H1 (cell line): Measurements from ENCODE around the gene TINAG. TPM values are rescaled to one million over a fixed set of nuclear protein-coding genes. Genes with fewer than 3 reads are reported as not detected.

Experiments
- CTCF ChIA-PET: fragments of 300-600 bp; sonication (Branson Sonifier 250); formaldehyde crosslinking; loops from one replicate; lab custom pipeline; 2021; ENCODE audit not compliant: partially characterized antibody; lab: Charles Lee
- POLR2A ChIA-PET: fragments of 300-600 bp; sonication (Branson Sonifier 250); formaldehyde crosslinking; loops from one replicate; lab custom pipeline; 2021; ENCODE audit warnings: inconsistent platforms; ENCODE audit not compliant: partially characterized antibody; lab: Charles Lee
- DNase-seq, 2 experiments: peaks; one replicate each; pipeline versions ENCODE4 v3.0.0 to v3.0.0-alpha.2; 2010 to 2022; ENCODE audit warnings: low spot score in 2 of 2, low read depth in 1 of 2, mixed read lengths in 1 of 2
- FAIRE-seq: peaks from 2 replicates; lab custom pipeline; 2011; peaks lifted over from hg19 to GRCh38; lab: Jason Lieb, UNC
- H2AFZ ChIP-seq: 2 replicates; pipeline ENCODE4 v1.8.1; 2012; ENCODE audit warnings: low read length, inconsistent platforms
- H2AK5ac ChIP-seq: 2 replicates; pipeline ENCODE4 v1.6.1; 2013; ENCODE audit warnings: low read depth, low read length
- H2BK120ac ChIP-seq: replicated peaks from 2 replicates; pipeline ENCODE3; 2013; ENCODE audit warnings: low read depth, low read length, inconsistent platforms
- H2BK12ac ChIP-seq: 2 replicates; pipeline ENCODE4 v1.6.1; 2013; ENCODE audit warnings: low read depth, low read length
- H2BK15ac ChIP-seq: 2 replicates; pipeline ENCODE4 v1.6.1; 2013; ENCODE audit warnings: low read length
- H2BK20ac ChIP-seq: 2 replicates; pipeline ENCODE4 v1.6.1; 2013; ENCODE audit warnings: low read length
- H2BK5ac ChIP-seq: 2 replicates; pipeline ENCODE4 v1.6.1; 2013; ENCODE audit warnings: low read depth, low read length
- H3K14ac ChIP-seq: 2 replicates; pipeline ENCODE4 v1.6.1; 2013; ENCODE audit warnings: inconsistent platforms; ENCODE audit not compliant: insufficient read length
- H3K18ac ChIP-seq: 2 replicates; pipeline ENCODE4 v1.6.1; 2013; ENCODE audit warnings: low read length; ENCODE audit errors: extremely low read depth
- H3K23ac ChIP-seq: 2 replicates; pipeline ENCODE4 v1.6.1; 2013; ENCODE audit warnings: inconsistent platforms; ENCODE audit not compliant: insufficient read length
- H3K23me2 ChIP-seq: 2 replicates; pipeline ENCODE4 v1.6.1; 2013; ENCODE audit warnings: low read depth, low read length
- H3K27ac ChIP-seq: 2 replicates; pipeline ENCODE4 v1.6.1; 2011; ENCODE audit warnings: low read depth, low read length, inconsistent platforms
- H3K27me3 ChIP-seq, 4 experiments: replicated peaks in 1 of 4; 1 replicate in 1 of 4; 2 replicates in 3 of 4; pipeline versions ENCODE4 v1.6.1 to v1.8.1; 2011 to 2013; ENCODE audit warnings: low read length in 3 of 4, mild to moderate bottlenecking in 3 of 4, inconsistent platforms in 2 of 4, mixed read lengths in 2 of 4, moderate library complexity in 1 of 4; ENCODE audit not compliant: control insufficient read depth in 3 of 4, insufficient read depth in 3 of 4; ENCODE audit errors: extremely low read depth in 1 of 4
- H3K36me3 ChIP-seq, 4 experiments: 2 replicates each; pipeline versions ENCODE4 v1.6.1 to v1.8.1; 2011 to 2013; ENCODE audit warnings: mild to moderate bottlenecking in 4 of 4, low read length in 3 of 4, moderate library complexity in 2 of 4, control low read depth in 1 of 4, inconsistent platforms in 1 of 4; ENCODE audit not compliant: insufficient read depth in 4 of 4, control insufficient read depth in 2 of 4
- H3K4ac ChIP-seq: replicated peaks from 2 replicates; pipeline ENCODE3; 2013; ENCODE audit warnings: low read length, low read depth, mixed read lengths, inconsistent platforms; ENCODE audit not compliant: insufficient read length
- H3K4me1 ChIP-seq, 4 experiments: replicated peaks in 1 of 4; 1 replicate in 1 of 4; 2 replicates in 3 of 4; pipeline versions ENCODE4 v1.6.1 to v1.8.1; 2011 to 2013; ENCODE audit warnings: low read length in 3 of 4, inconsistent platforms in 2 of 4, mixed read lengths in 1 of 4; ENCODE audit not compliant: insufficient read depth in 4 of 4, control insufficient read depth in 3 of 4
- H3K4me2 ChIP-seq, 2 experiments: 2 replicates each; pipeline versions ENCODE4 v1.6.1 to v1.8.1; 2011 to 2013; ENCODE audit warnings: low read depth in 2 of 2, low read length in 2 of 2, control low read depth in 1 of 2, inconsistent platforms in 1 of 2, mild to moderate bottlenecking in 1 of 2; ENCODE audit not compliant: insufficient read depth in 1 of 2
- H3K4me3 ChIP-seq, 4 experiments: fragments of 200-600, 300-600 bp in 1 of 4; sonication (generic), shearing (Covaris generic), sonication (Bioruptor Twin) in 1 of 4; 2 replicates each; pipeline versions ENCODE4 v1.5.1 to v1.8.1; 2011 to 2016; ENCODE audit warnings: low read length in 4 of 4, low read depth in 3 of 4, control low read depth in 2 of 4, inconsistent platforms in 2 of 4, mild to moderate bottlenecking in 2 of 4, mixed read lengths in 1 of 4, moderate library complexity in 1 of 4; ENCODE audit not compliant: insufficient read depth in 2 of 4; ENCODE audit errors: extremely low read depth in 1 of 4
- H3K56ac ChIP-seq: replicated peaks from 2 replicates; pipeline ENCODE3; 2013; ENCODE audit warnings: low read depth, mild to moderate bottlenecking, mixed read lengths, low read length, inconsistent platforms; ENCODE audit not compliant: insufficient read length
- H3K79me1 ChIP-seq: 2 replicates; pipeline ENCODE4 v1.6.1; 2013; ENCODE audit warnings: low read depth, low read length, control low read depth
- H3K79me2 ChIP-seq, 2 experiments: 2 replicates each; pipeline versions ENCODE4 v1.6.1 to v1.8.1; 2012 to 2013; ENCODE audit warnings: low read length in 2 of 2, mild to moderate bottlenecking in 2 of 2, inconsistent platforms in 1 of 2; ENCODE audit not compliant: insufficient read depth in 2 of 2, control insufficient read depth in 1 of 2
- H3K9ac ChIP-seq, 4 experiments: replicated peaks in 1 of 4; 1 replicate in 1 of 4; 2 replicates in 3 of 4; pipeline versions ENCODE4 v1.6.1 to v1.8.1; 2011 to 2013; ENCODE audit warnings: low read depth in 3 of 4, low read length in 3 of 4, control low read depth in 2 of 4, mild to moderate bottlenecking in 2 of 4, moderate library complexity in 2 of 4, inconsistent platforms in 1 of 4; ENCODE audit errors: extremely low read depth in 1 of 4
- H3K9me3 ChIP-seq, 2 experiments: 2 replicates each; pipeline versions ENCODE4 v1.6.1 to v1.8.1; 2012 to 2013; ENCODE audit warnings: mild to moderate bottlenecking in 2 of 2, moderate library complexity in 2 of 2, control low read depth in 1 of 2, inconsistent platforms in 1 of 2, low read depth in 1 of 2, low read length in 1 of 2, mixed read lengths in 1 of 2; ENCODE audit not compliant: insufficient read depth in 2 of 2
- H4K20me1 ChIP-seq, 2 experiments: replicated peaks in 1 of 2; 2 replicates each; pipeline versions ENCODE3 to v1.8.1; 2011 to 2013; ENCODE audit warnings: inconsistent platforms in 2 of 2, low read length in 2 of 2, mild to moderate bottlenecking in 1 of 2; ENCODE audit not compliant: insufficient read depth in 2 of 2, control insufficient read depth in 1 of 2
- H4K5ac ChIP-seq: 2 replicates; pipeline ENCODE4 v1.6.1; 2013; ENCODE audit warnings: low read length, low read depth, mixed read lengths, inconsistent platforms; ENCODE audit not compliant: insufficient read length
- H4K8ac ChIP-seq: 2 replicates; pipeline ENCODE4 v1.8.0; 2013; ENCODE audit warnings: mild to moderate bottlenecking, moderate library complexity, low read length, inconsistent platforms; ENCODE audit not compliant: insufficient read depth; ENCODE audit errors: extremely low read depth
- H4K91ac ChIP-seq: replicated peaks from 2 replicates; pipeline ENCODE3; 2013; ENCODE audit warnings: low read length, mixed read lengths, inconsistent platforms; ENCODE audit not compliant: insufficient read length
- ASH2L ChIP-seq: fragments of 200-600, 300-600 bp; sonication (generic); IDR thresholded peaks from one replicate; pipeline ENCODE4 v1.7.1; 2017; ENCODE audit warnings: low read length
- ATF2 ChIP-seq: IDR thresholded peaks from 2 replicates; pipeline ENCODE4 v1.6.1; 2012; ENCODE audit warnings: low read length, inconsistent platforms
- KDM5A ChIP-seq: fragments of 200-600 bp; IDR thresholded peaks from 2 replicates; pipeline ENCODE4 v1.7.1; 2012; ENCODE audit warnings: mild to moderate bottlenecking, low read length, inconsistent platforms, mixed read lengths
- POLR2A ChIP-seq, 2 experiments: IDR thresholded peaks; 1 replicate in 1 of 2; 2 replicates in 1 of 2; pipeline ENCODE4 v1.6.1; 2011; ENCODE audit warnings: low read depth in 2 of 2, low read length in 2 of 2, mild to moderate bottlenecking in 2 of 2; ENCODE audit errors: control extremely low read depth in 1 of 2
- RAD21 ChIP-seq, 2 experiments: IDR thresholded peaks in 1 of 2; conservative IDR thresholded peaks in 1 of 2; 2 replicates each; pipeline ENCODE4 v1.6.1; 2011; ENCODE audit warnings: low read depth in 2 of 2, low read length in 2 of 2, improper control_type of control experiment in 1 of 2, inconsistent platforms in 1 of 2, mild to moderate bottlenecking in 1 of 2, moderate library complexity in 1 of 2
- SIN3A ChIP-seq, 2 experiments: IDR thresholded peaks in 1 of 2; conservative IDR thresholded peaks in 1 of 2; 2 replicates each; pipeline ENCODE4 v1.6.1; 2011 to 2012; ENCODE audit warnings: low read length in 2 of 2, improper control_type of control experiment in 1 of 2, low read depth in 1 of 2, mild to moderate bottlenecking in 1 of 2
- SRF ChIP-seq: IDR thresholded peaks from 2 replicates; pipeline ENCODE4 v1.6.1; 2011; ENCODE audit warnings: mild to moderate bottlenecking, low read depth, low read length, moderate library complexity
- TAF1 ChIP-seq: IDR thresholded peaks from 2 replicates; pipeline ENCODE4 v1.6.1; 2011; ENCODE audit warnings: mild to moderate bottlenecking, low read depth, low read length
- TAF7 ChIP-seq: optimal IDR thresholded peaks from 2 replicates; pipeline ENCODE3; 2011; ENCODE audit warnings: low read depth, mild to moderate bottlenecking, inconsistent platforms, low read length, moderate library complexity, borderline replicate concordance
- USF2 ChIP-seq: IDR thresholded peaks from 2 replicates; pipeline ENCODE4 v1.6.1; 2011; ENCODE audit warnings: low read length, improper control_type of control experiment
- WGBS, 2 experiments: shearing (Covaris generic) in 1 of 2; methylation state at CpG; one replicate each; pipeline versions ENCODE4 v1.1.6 to v1.1.7; 2013 to 2015; ENCODE audit warnings: low lambda C conversion rate in 2 of 2, mixed read lengths in 2 of 2, inconsistent platforms in 1 of 2, low coverage in 1 of 2, missing lambda C conversion rate in 1 of 2; ENCODE audit not compliant: insufficient replicate concordance in 2 of 2, insufficient coverage in 1 of 2, insufficient read length in 1 of 2; ENCODE audit errors: extremely low coverage in 1 of 2, missing lambda C conversion rate in 1 of 2; 5-methylcytosine and 5-hydroxymethylcytosine counted together
- polyA plus RNA-seq, 7 experiments: library from polyadenylated mRNA; depleted of rRNA in 3 of 7; stranded (reverse) in 5 of 7; unstranded in 2 of 7; fragments of >200 nt in 5 of 7; fragments of 200-250 nt in 2 of 7; gene quantifications; 1 replicate in 5 of 7; 2 replicates in 1 of 7; 4 replicates in 1 of 7; pipeline versions ENCODE4 v1.2.1 to v1.2.3, GENCODE V29; 2011 to 2013; ENCODE audit warnings: missing spikeins in 2 of 7, mixed read lengths in 2 of 7
- total RNA-seq: library from RNA; stranded (reverse); fragmentation: NEBNext Ultra II Directional; extraction: Animal tissue kit (Norgen Biotek cat#: 25700); gene quantifications from 2 replicates; pipeline ENCODE4 v1.2.1, GENCODE V29; 2021

The TINAG gene
- total and polyA plus RNA-seq, 2 of the 8 experiments (the other 6 are each of a cell fraction or from before 2014, with no cell fraction given), result not detected

- Histone ChIP-seq H3K27ac (no peak overlapping the region), H4K8ac (no peak overlapping the region), H3K27me3 (no peaks in the 10 kb centered on the region), H3K79me2 (no peaks in the 10 kb centered on the region), H2BK5ac (no peak overlapping the region), H3K9me3 (no peaks in the 10 kb centered on the region), H3K36me3 (no peaks in the 10 kb centered on the region), H3K18ac (no peak overlapping the region), H2BK20ac (no peak overlapping the region), H4K91ac (no peak overlapping the region), H4K20me1 (no peaks in the 10 kb centered on the region), H3K14ac (no peak overlapping the region), H2AK5ac (no peak overlapping the region), H2AFZ (no peak overlapping the region), H3K4me1 (peaks cover 0 to 7% (median 0%) of the 10 kb centered on the region in 4 experiments; a peak in 1 of 7 replicates), H3K56ac (no peak overlapping the region), H3K23ac (no peak overlapping the region), H2BK120ac (no peak overlapping the region), H3K4me3 (no peak overlapping the region), H4K5ac (no peak overlapping the region), H3K4ac (no peak overlapping the region), H3K23me2 (no peaks in the 10 kb centered on the region), H2BK15ac (no peak overlapping the region), H3K9ac (no peak overlapping the region), H3K4me2 (no peak overlapping the region), H3K79me1 (no peaks in the 10 kb centered on the region), H2BK12ac (no peak overlapping the region)
- FAIRE-seq, result no peak
- ChIA-PET CTCF (interaction anchor here (0.7 to 6.6 kb wide), 19 partner anchors 10 to 741 kb away, joined by 3 to 100 read pairs (median 5); no protein-coding TSS in a partner anchor), POLR2A (no interaction called here)
- WGBS, 2 experiments, result 94% methylated on average over 2 of the region's 2 CpGs; no CpG with 5 or more reads in 1 of the 2 experiments
- DNase-seq, result no peak
- TF ChIP-seq KDM5A (no peak), ASH2L (no peak), SRF (no peak), POLR2A (IDR thresholded peaks at IDR 0.05; ENCODE audit: control extremely low read depth in 1 of 2, low read depth in 2 of 2, low read length in 2 of 2) (no peak), ATF2 (no peak), TAF7 (no peak), USF2 (no peak), RAD21 (IDR thresholded peaks at IDR 0.05 in 1 of 2, conservative IDR thresholded peaks at IDR 0.05 in 1 of 2; ENCODE audit: low read depth in 2 of 2, low read length in 2 of 2) (peak; percentile 50 to 63), SIN3A (conservative IDR thresholded peaks at IDR 0.05 in 1 of 2, IDR thresholded peaks at IDR 0.05 in 1 of 2; ENCODE audit: low read depth in 1 of 2, low read length in 2 of 2) (no peak), TAF1 (no peak)
These were observed 40.4 kb upstream of the TINAG start for GRCh38 chr6:54267798-54268197.
